Upper lobe of left lung (tissue), 6 donors: ENCODE data around the gene CCDC28B. TPM values are rescaled to one million over a fixed set of nuclear protein-coding genes. Genes with fewer than 3 reads are reported as not detected.

ENCODE experiments used
- ATAC-seq, 2 donors: fragments of 200-7000 bp; cut with Tn5 transposase; one replicate each; pipeline ENCODE4 v1.9.1; 2022; ENCODE audit warnings: mild to moderate bottlenecking in 2 of 2, moderate library complexity in 2 of 2; ENCODE audit not compliant: low FRiP score in 2 of 2
- DNase-seq, 2 donors: peaks; one replicate each; pipeline ENCODE4 v3.0.0-alpha.2; 2019 to 2020
- H3K27ac ChIP-seq, 4 donors: fragments of 200-600 bp; sonication (generic); one replicate each; pipeline ENCODE4 v1.5.1; 2016 to 2019
- H3K27me3 ChIP-seq, 4 donors: fragments of 200-600 bp; sonication (generic); one replicate each; pipeline ENCODE4 v1.5.1; 2017 to 2019
- H3K36me3 ChIP-seq, 4 donors: fragments of 200-600 bp; sonication (generic); one replicate each; pipeline ENCODE4 v1.5.1; 2016 to 2019
- H3K4me1 ChIP-seq, 4 donors: fragments of 200-600 bp; sonication (generic); one replicate each; pipeline ENCODE4 v1.5.1; 2018 to 2019
- H3K4me3 ChIP-seq, 4 donors: fragments of 200-600 bp; sonication (generic); one replicate each; pipeline ENCODE4 v1.5.1; 2017 to 2019; ENCODE audit warnings: mild to moderate bottlenecking in 2 of 4, moderate library complexity in 1 of 4
- H3K9me3 ChIP-seq, 4 donors: fragments of 200-600 bp; sonication (generic); one replicate each; pipeline ENCODE4 v1.5.1; 2018 to 2019
- CTCF ChIP-seq, 6 experiments: fragments of 450-650 bp in 4 of 6; fragments of 200-600 bp in 2 of 6; sonication (generic) in 2 of 6; IDR thresholded peaks; one replicate each; pipeline ENCODE4 v1.5.1; 2016 to 2019; ENCODE audit warnings: antibody characterized with exemption in 6 of 6
- EP300 ChIP-seq, 4 donors: sonication (generic); formaldehyde crosslinking; IDR thresholded peaks; one replicate each; pipeline ENCODE4 v1.5.1; 2017; ENCODE audit warnings: antibody characterized with exemption in 4 of 4, control low read depth in 2 of 4
- POLR2A ChIP-seq, 4 donors: fragments of 450-650 bp; IDR thresholded peaks; one replicate each; pipeline ENCODE4 v1.5.1; 2016 to 2017; ENCODE audit warnings: antibody characterized with exemption in 4 of 4, mild to moderate bottlenecking in 2 of 4
- POLR2AphosphoS5 ChIP-seq, 2 donors: sonication (generic); formaldehyde crosslinking; IDR thresholded peaks; one replicate each; pipeline ENCODE4 v1.5.1; 2017; ENCODE audit warnings: antibody characterized with exemption in 2 of 2
- WGBS, 2 donors: methylation state at CpG; one replicate each; pipeline ENCODE4 v1.1.5; 2017 to 2018; 5-methylcytosine and 5-hydroxymethylcytosine counted together
- total RNA-seq, 6 donors: library from RNA; depleted of rRNA in 4 of 6; stranded (reverse); fragments of >200 nt in 4 of 6; gene quantifications; one replicate each; pipeline versions ENCODE4 v1.1.0 to v1.2.1, GENCODE V29; 2016 to 2021
- donor health status: DM: no; HTN: no; CAD: no; lungs with moderate emphysema.
- donor health status: DM: no; HTN: yes; CAD: no; lungs with severe emphysema.

Gene CCDC28B
- total RNA-seq, 6 donors from 2014 or later: 0.98 to 4.2 (median 3.2) TPM

- Histone ChIP-seq H3K27me3 (no peaks in the 10 kb centered on the region), H3K4me1 (peaks cover 5 to 23% (median 14%) of the 10 kb centered on the region in 4 donors), H3K27ac (peak overlapping the region in 2 of 4 donors; percentile 5 to 25), H3K36me3 (peaks cover 40 to 67% (median 58%) of the 10 kb centered on the region in 4 donors), H3K9me3 (no peaks in the 10 kb centered on the region), H3K4me3 (no peak overlapping the region)
- DNase-seq: no peak
- TF ChIP-seq POLR2A (IDR thresholded peaks at IDR 0.05) (no peak), EP300 (IDR thresholded peaks at IDR 0.05) (no peak), POLR2AphosphoS5 (IDR thresholded peaks at IDR 0.05) (no peak), CTCF (IDR thresholded peaks at IDR 0.05) (no peak)
- no peak for ATAC-seq
Measured at GRCh38 chr1:32195972-32196823, 4.2 kb upstream of the CCDC28B start.

DNA sequence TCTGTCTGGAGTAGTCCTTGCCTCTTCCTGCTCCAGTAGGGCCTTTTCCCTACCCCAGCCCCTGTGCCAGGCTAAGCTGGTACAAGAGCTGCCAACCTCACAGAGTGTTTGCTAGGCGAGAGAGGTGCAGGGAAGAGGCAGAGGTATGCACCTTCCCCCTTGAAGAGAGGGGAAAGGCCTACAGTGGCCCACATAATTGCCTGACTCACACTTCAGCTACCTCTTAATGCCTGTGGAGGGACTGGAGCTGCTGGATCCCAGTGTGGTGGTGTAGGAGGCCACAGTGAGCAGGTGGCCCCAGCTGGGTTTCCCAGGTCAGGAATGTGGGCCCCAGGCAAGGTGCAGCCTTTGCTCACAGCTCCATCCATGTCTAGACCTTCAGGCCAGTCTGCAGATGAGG, 3.3 kb upstream of the CCDC28B start:
- no peak overlapping the region for H3K4me3 ChIP-seq
- H3K27ac ChIP-seq: peak overlapping the region in 1 of 4 donors; percentile 25
- H3K27me3 ChIP-seq: no peaks in the 10 kb centered on the region
- H3K36me3 ChIP-seq: peaks cover 31 to 58% (median 50%) of the 10 kb centered on the region in 4 donors
- ATAC-seq (peak in 1 of 2 donors; percentile 73), DNase-seq (peak in 1 of 2 donors; percentile 37)
- TF ChIP-seq POLR2AphosphoS5 (IDR thresholded peaks at IDR 0.05) (no peak), POLR2A (IDR thresholded peaks at IDR 0.05) (peak in 1 of 4 donors; percentile 9), EP300 (IDR thresholded peaks at IDR 0.05) (no peak), CTCF (IDR thresholded peaks at IDR 0.05) (no peak)
- peaks cover 14 to 31% (median 23%) of the 10 kb centered on the region in 4 donors for H3K4me1 ChIP-seq
- 71 to 83% methylated on average over 1 of the region's 1 CpG for WGBS, 2 donors
- H3K9me3 ChIP-seq: no peaks in the 10 kb centered on the region

GRCh38 chr1:32197837-32198236, 2.6 kb upstream of the CCDC28B start:
- H3K9me3 ChIP-seq: no peaks in the 10 kb centered on the region
- no peak overlapping the region for H3K4me3 ChIP-seq
- peaks cover 26 to 51% (median 42%) of the 10 kb centered on the region in 4 donors for H3K36me3 ChIP-seq
- no peak for ATAC-seq
- no peaks in the 10 kb centered on the region for H3K27me3 ChIP-seq
- no peak for DNase-seq
- WGBS, 2 donors: 79 to 80% methylated on average over 6 of the region's 6 CpGs
- H3K27ac ChIP-seq: peak overlapping the region in 3 of 4 donors; percentile 4 to 20 (median 11)
- peaks cover 15 to 31% (median 25%) of the 10 kb centered on the region in 4 donors for H3K4me1 ChIP-seq
- TF ChIP-seq POLR2AphosphoS5 (IDR thresholded peaks at IDR 0.05) (no peak), CTCF (IDR thresholded peaks at IDR 0.05) (no peak), EP300 (IDR thresholded peaks at IDR 0.05) (no peak), POLR2A (IDR thresholded peaks at IDR 0.05) (no peak)

- 81 to 84% methylated on average over 3 of the region's 3 CpGs for WGBS, 2 donors
Measured at GRCh38 chr1:32198237-32199042, 2.0 kb upstream of the CCDC28B start.

More at GRCh38 chr1:32198237-32199042, 2.0 kb upstream of the CCDC28B start:
- no peaks in the 10 kb centered on the region for H3K9me3 ChIP-seq
- H3K4me3 ChIP-seq: no peak overlapping the region
- H3K27me3 ChIP-seq: no peaks in the 10 kb centered on the region
- DNase-seq (no peak), ATAC-seq (no peak)
- peak overlapping the region in 3 of 4 donors; percentile 4 to 27 (median 20) for H3K27ac ChIP-seq
- H3K36me3 ChIP-seq: peaks cover 21 to 45% (median 36%) of the 10 kb centered on the region in 4 donors
- TF ChIP-seq POLR2AphosphoS5 (IDR thresholded peaks at IDR 0.05): no peak
- TF ChIP-seq CTCF (IDR thresholded peaks at IDR 0.05): no peak
- no peak for TF ChIP-seq POLR2A (IDR thresholded peaks at IDR 0.05)
- TF ChIP-seq EP300 (IDR thresholded peaks at IDR 0.05): no peak
- peaks cover 15 to 31% (median 25%) of the 10 kb centered on the region in 4 donors for H3K4me1 ChIP-seq
